ENCODE measurements around the gene OAT. TPM values are rescaled to one million over a fixed set of nuclear protein-coding genes. Genes with fewer than 3 reads are reported as not detected.

OAT gene
- total RNA-seq, 1 experiment from 2014 or later: 67.9 TPM

DNA sequence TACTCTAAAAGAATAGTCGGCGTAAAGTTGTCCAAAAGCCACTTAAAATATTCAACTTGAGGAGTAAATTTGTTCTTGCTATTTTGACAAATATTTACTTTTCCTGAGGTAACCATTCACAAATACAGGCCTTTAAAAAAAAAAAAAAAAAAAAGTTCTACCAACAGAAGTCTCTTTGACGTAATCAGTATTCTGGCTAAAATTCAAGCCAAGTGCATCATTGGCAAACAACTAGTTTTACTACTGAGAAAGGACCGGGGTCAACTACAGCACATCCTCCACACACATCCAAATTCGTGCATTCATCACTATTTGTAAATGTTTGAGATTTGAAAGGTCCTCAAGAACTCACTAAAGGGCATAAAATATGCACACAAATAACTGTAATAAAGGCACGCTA, 2.0 kb downstream of the OAT start:
- Histone ChIP-seq H3K23me2 (ENCODE audit: insufficient read length, low read depth, low read length, poor library complexity, severe bottlenecking) (peaks cover 9% of the 10 kb centered on the region), H3T11ph (ENCODE audit: low read length) (no peak overlapping the region), H4K20me1 (ENCODE audit: control insufficient read depth, insufficient read depth, insufficient read length) (no peaks in the 10 kb centered on the region), H3K79me1 (ENCODE audit: insufficient read depth, low read depth, low read length, poor library complexity, severe bottlenecking) (peaks cover 6% of the 10 kb centered on the region), H2BK120ac (ENCODE audit: low read depth, low read length, poor library complexity, severe bottlenecking) (no peak overlapping the region), H3K27me3 (ENCODE audit: insufficient read depth, low read length) (no peaks in the 10 kb centered on the region; the same call in 1 of the 2 replicates), H2BK5ac (ENCODE audit: insufficient read length, low read length) (no peak overlapping the region), H2AFZ (ENCODE audit: low read length) (no peak overlapping the region), H3K9me3 (ENCODE audit: control insufficient read depth, low read depth, low read length) (no peaks in the 10 kb centered on the region), H3K9ac (ENCODE audit: extremely low read depth, insufficient read length, low read length) (no peak overlapping the region), H3K18ac (ENCODE audit: insufficient read length, low read depth, low read length) (no peak overlapping the region), H3K4me2 (ENCODE audit: insufficient read depth, insufficient read length, low read length) (no peak overlapping the region), H3K14ac (ENCODE audit: insufficient read depth, low read length) (no peak overlapping the region), H2BK15ac (ENCODE audit: low read depth, low read length) (no peak overlapping the region), H3K56ac (ENCODE audit: insufficient read length, low read depth, low read length) (no peak overlapping the region), H2AK5ac (ENCODE audit: insufficient read length, low read length) (no peak overlapping the region), H2BK20ac (ENCODE audit: low read depth, low read length, poor library complexity, severe bottlenecking) (no peak overlapping the region), H4K91ac (ENCODE audit: insufficient read length, low read depth, low read length) (no peak overlapping the region), H3K4ac (ENCODE audit: low read depth, low read length) (no peak overlapping the region), H2BK12ac (ENCODE audit: insufficient read length, low read depth, low read length) (no peak overlapping the region), H4K8ac (replicated peaks; ENCODE audit: insufficient read length, low read depth, low read length) (no peak overlapping the region), H3K79me2 (ENCODE audit: insufficient read depth, low read length) (peaks cover 3% of the 10 kb centered on the region; the same call in 1 of the 2 replicates), H3K23ac (ENCODE audit: insufficient read length, low read depth, low read length) (no peak overlapping the region), H4K5ac (ENCODE audit: insufficient read length, low read depth, low read length) (no peak overlapping the region), H3K27ac (ENCODE audit: insufficient read length, low read depth, low read length) (no peak overlapping the region), H3K4me1 (ENCODE audit: insufficient read depth, low read length) (peaks cover 4% of the 10 kb centered on the region; the same call in 1 of the 2 replicates)
- H3K27me3 Mint-ChIP-seq (ENCODE audit: low read depth): peaks cover 27% of the 10 kb centered on the region
- H3K27ac Mint-ChIP-seq: no peak overlapping the region
- H3K36me3 Mint-ChIP-seq (ENCODE audit: insufficient read depth in 1 of 3, low read depth in 3 of 3): peaks cover 5% of the 10 kb centered on the region in 3 experiments; a peak in 3 of 7 replicates
- peaks cover 24 to 27% of the 10 kb centered on the region in 2 experiments for H3K4me1 Mint-ChIP-seq
- DNase-seq: no peak
- TF ChIP-seq, protein P1, sequence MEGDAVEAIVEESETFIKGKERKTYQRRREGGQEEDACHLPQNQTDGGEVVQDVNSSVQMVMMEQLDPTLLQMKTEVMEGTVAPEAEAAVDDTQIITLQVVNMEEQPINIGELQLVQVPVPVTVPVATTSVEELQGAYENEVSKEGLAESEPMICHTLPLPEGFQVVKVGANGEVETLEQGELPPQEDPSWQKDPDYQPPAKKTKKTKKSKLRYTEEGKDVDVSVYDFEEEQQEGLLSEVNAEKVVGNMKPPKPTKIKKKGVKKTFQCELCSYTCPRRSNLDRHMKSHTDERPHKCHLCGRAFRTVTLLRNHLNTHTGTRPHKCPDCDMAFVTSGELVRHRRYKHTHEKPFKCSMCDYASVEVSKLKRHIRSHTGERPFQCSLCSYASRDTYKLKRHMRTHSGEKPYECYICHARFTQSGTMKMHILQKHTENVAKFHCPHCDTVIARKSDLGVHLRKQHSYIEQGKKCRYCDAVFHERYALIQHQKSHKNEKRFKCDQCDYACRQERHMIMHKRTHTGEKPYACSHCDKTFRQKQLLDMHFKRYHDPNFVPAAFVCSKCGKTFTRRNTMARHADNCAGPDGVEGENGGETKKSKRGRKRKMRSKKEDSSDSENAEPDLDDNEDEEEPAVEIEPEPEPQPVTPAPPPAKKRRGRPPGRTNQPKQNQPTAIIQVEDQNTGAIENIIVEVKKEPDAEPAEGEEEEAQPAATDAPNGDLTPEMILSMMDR (conservative IDR thresholded peaks at IDR 0.05): no peak
- no CpG with 5 or more reads among the region's 6 CpGs for WGBS (ENCODE audit: extremely low coverage, insufficient read length, low lambda C conversion rate)
- peak overlapping the region; percentile 24 to 63 for H3K4me3 Mint-ChIP-seq
- no peaks in the 10 kb centered on the region for H3K9me3 Mint-ChIP-seq
